ENCODE results near the gene ATP8B4.
"Not testable (repeated sequence)": the region's sequence is repeated elsewhere in the genome, so short reads cannot be mapped to it uniquely, and the experiment has no call there.

The ATP8B4 gene

DNA sequence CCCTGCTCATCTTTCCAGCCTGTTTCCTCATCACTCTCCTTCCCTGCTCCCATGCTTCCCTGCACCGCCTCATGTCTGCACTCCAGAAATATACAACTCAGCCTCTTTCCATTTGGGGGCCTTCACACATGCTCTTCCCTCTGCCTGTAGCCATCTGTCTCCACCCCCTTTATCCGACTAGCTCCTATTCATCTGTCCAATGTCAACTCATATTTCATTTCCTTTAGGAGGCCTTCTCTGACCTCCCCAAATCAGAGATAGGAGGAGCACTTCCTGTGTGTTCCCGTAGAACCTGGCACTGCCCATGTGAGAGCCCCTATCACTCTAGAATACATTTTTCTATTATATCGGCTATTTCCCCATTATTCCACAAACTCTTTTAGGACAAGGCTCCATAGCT is 10.6 kb downstream of the ATP8B4 start:
- DNase-seq: no peak

- no peak for DNase-seq
Measured at GRCh38 chr15:50107591-50108408, 11.2 kb downstream of the ATP8B4 start.

DNA sequence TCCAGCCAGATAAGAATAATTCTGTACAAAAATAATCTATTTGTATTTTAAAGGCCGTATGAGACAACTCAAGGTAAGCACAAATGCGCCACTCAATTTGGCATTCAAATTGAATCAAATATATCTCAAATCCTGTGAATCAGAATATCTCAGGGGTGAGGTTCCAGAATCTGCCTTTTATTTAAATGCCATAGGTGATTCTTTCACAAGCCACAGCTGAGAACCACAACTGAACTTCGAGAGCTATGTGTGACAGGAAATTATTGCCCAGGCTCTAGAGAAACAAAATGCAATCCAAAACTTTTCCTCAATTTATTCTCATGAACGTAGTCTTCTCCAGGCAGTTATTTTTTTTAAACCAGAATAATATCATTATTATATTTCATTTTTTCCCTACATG is 11.9 kb downstream of the ATP8B4 start:
- no peak for DNase-seq

GRCh38 chr15:50106457-50106856 is 12.6 kb downstream of the ATP8B4 start:
- no peak for DNase-seq

DNA sequence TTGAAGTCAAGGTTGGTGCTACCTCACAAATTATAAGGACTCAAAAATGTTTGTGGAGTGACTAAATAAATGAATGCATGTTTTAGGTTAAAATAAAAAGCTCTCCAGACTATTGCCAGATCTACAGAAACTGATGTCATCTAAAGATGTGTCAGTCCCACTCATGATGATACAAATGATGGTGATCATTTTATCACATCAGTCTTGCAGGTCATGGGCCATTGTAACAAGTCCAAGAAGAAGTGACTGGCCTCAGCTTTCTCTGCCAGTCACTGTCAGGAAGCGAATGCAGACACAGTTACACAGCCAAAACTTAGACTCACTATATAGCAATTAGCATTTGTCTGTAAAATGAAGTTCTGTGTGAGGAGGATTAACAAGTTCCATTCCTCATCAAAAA is 18.5 kb downstream of the ATP8B4 start:
- DNase-seq: no peak

DNA sequence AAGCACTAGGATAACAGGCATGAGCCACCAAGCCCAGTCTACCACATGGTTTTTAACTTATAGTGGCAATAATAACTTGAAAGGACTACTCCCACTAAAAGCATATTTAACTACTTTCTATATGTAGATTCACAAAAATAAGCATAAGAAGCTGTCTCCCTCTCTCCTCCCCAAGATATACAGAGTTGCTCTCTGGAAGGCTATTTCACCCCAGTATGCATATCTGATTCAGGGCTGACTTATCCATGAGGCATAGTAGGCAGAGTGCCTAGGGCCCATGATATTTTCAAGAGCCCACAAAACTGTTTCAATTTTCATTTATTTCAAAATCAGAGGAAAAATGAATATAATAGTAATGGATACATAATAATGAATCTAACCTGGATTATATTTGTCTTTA is 20.5 kb downstream of the ATP8B4 start:
- no peak for DNase-seq

DNA sequence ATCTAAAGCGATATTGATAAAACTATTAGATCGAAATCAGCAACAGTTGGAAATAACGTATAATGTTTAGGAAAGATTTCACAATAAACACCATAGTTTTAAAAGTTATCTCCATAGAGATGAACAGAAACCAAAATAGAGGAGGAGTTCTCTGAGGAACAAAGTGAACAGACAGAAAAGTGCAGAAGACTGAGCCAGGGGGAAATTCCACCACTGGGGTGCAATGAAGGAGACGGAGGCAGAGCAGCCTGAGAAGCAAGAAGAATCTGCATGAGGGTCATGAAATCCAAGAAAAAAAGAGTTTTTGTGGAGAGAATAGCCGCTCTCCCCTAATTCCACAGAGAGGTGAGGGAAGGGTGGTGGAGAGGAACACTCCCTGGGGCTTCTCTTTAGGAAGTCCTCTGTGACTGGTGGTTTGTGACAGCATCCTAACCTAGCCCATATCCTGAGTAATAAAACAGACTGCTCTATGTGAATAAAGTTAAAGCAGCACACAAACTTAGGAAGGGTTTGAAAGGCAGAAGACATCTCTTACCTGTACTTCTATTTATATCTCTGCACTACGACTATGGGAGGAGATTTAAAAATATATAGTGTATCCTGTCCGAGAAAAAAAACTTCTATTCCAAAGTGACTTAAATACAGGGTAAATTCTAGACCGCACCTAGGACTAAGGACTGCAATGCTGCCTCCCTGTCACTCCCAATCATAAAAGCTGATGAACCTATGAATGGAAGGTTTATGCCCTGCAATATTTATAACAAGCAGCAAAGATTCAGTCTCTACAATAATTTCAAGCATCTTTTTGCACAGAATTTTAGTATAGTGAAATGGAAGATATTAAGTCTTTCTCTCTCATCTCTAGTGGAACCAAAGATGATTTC is 22.9 kb downstream of the ATP8B4 start:
- DNase-seq: no peak

- DNase-seq: not testable (repeated sequence)
Measured at GRCh38 chr15:50089386-50089785, 29.6 kb downstream of the ATP8B4 start.

DNA sequence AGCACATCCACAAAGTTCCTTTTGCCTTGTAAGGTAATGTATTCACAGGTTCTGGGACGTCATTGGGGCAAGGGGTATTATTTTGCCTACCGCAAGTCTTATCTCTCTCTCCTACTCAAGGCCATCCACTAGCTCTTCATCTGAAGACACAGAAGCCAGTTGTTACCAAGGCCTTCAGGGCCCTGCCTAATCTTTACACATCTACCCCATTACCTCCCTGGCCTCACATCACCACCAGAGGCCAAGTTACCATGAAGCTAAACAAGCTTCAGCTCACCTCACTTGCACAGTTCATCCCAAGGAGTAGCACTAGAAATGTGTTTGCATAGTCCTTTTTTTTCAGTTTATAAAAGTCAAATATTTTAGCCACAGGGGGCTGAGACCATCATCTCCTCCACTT is 34.1 kb downstream of the ATP8B4 start:
- DNase-seq: no peak

DNA sequence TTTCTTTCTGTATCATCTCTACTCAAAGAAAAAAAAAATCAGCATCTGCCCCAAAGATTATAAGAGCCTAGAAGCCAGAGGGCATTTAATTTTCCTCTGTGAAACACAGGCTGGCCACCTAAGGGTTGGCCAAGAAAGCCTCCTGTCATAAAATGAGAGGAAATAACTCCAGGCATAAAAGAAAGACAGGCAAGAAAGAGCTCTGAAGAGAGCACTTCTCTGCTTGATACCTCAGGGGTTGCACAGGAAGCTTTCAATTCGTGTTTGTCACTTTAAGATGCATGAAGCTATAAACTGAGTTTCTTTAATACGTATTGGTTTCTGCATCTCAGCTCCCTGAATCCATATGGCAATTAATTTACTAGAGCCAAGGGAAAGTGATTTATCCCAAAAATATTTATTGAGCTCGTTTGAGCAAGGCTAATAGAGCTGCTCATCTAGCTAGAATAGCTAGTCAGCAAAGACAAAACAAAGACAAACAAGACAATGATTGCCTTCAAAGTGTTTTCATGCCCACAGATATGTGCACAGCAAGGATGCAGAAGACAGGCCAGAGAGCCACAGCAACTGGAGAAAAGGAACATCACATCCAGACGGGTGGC is 35.5 kb downstream of the ATP8B4 start:
- no peak for DNase-seq

DNA sequence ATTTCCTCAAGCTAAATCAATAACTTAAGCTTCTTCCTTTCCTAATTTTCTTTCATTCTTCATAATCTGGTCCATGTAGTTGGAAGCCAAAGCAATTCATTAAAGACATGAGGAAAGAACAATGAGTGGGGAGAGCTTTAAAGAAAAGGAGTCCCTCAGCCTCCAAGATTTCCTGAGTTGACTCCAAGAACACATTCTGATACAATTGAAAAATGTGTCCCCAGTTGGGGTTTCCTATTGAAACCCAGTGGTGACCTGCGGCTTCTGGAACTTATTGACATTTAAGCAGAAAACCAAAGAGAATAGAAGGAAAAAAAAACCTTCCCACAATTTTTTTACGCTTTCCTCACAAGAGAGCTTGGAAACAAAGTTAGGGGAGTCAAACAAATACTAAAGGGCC is 37.0 kb downstream of the ATP8B4 start:
- DNase-seq: no peak

DNA sequence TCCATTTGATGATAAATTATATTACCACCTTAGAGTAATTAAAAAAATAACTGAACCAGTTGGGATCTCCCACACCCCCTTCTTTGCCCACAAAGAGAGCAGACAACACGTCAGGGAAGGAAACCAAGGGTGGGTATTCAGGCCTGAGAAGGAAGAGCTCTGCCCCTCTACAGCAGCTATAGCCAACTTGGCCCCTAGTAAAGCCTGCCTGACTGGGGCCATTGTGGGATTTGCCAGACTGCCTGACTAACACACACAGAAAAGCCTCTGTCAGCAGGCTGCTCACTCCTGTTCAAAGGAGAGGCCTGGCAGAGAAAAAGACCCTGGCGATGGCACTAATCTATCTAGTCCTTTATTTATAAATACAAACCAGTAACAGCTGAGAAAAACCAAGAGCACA is 41.4 kb downstream of the ATP8B4 start:
- no peak for DNase-seq

GRCh38 chr15:50077176-50077575 is 41.9 kb downstream of the ATP8B4 start:
- DNase-seq: no peak

DNA sequence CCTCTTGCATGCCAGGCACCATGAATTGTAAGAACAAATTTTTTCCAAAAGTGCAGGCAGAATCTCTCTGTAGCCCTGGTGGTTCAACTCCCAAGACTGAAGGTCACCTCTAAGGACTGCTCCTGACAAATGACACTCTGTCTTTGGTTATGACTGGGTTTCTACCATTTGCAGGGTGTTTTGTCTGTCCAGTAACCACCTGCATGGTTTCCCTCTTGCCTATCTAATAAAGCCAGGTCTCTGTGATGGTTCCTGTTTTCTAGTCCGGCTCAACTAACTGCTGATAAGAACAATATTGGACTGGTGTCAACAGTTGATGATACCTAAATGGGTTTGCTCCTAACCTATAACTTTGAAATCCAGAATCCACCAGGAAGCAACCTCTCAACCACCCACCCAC is 43.7 kb downstream of the ATP8B4 start:
- no peak for DNase-seq

- no peak for DNase-seq
Measured at GRCh38 chr15:50071551-50072258, 47.3 kb downstream of the ATP8B4 start.

GRCh38 chr15:50068016-50068415 is 51.0 kb downstream of the ATP8B4 start:
- no peak for DNase-seq

DNA sequence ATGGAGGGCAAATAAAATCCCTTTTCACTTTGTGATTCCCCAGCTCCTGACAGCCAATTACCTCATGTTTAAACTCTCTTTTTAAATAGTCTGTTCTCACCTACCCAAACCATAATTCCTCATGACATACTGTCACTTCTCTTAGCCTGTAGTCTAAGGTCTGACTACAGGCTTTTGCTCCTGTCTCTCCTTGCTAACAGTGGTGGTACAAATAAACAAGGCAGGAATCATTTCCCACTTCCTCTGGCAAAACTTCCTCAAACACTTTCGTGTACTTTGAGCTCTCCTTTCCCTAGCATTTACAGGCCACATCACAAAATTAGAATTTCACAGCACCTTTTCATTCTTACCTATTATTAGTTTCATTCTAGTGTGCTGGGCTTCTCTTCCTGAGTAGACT is 51.8 kb downstream of the ATP8B4 start:
- DNase-seq: no peak

DNA sequence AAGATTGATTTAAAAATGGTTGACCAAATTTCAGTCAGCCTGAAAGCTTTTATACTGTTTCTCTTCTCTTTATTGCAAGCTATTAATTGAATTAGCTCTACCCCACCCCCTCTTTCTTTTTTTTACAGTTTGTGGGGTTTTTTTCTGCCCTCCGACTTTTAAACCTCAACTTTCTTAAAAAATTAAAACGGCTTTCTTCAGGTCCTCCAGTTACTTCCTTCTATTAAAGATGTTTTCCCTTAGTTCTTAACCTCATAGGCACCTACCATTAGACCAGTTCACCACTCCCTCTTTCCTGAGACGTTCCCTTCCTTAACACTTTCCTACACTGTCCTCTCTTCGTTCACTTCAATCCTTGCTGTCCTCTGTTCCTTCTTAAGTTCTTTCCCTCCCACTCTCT is 52.4 kb downstream of the ATP8B4 start:
- DNase-seq: no peak

DNA sequence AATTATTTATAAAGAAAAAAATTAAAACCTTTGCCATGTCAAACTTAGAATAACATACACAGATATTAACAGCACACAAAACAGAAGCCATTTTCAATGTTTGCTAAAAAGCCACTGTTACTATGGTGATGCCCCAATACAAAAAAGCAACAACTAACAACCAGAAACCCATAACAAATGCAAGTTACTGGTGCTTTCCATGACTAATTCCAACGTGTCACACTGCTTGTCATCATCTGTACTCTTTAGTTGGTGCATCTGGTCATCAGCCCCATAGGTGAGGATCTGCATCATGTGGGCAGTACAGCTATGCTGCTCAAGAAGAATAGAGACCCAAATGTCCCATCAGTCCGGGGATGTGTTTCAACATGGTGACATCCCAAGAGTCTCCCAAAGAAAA is 52.8 kb downstream of the ATP8B4 start:
- no peak for DNase-seq

DNA sequence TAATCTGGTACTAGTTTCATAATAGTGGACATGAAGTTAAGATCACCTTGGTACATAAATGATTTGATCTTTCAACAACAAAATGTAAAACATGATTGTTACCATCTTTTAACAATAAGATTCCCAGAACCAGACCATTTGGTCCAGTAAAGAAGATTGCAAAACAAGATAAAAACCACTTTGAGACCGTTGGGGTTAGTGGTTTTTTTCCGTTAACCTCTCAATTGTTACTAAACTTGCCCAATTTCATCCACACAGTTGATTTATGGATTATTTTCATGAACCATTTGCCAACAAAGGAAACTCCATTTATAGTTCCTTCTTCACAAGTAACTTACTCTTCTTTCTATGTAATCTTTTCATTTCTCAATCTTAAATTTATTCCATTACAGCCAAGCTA is 53.8 kb downstream of the ATP8B4 start:
- no peak for DNase-seq

GRCh38 chr15:50064673-50065072 is 54.4 kb downstream of the ATP8B4 start:
- no peak for DNase-seq

GRCh38 chr15:50063226-50063625 is 55.8 kb downstream of the ATP8B4 start:
- no peak for DNase-seq

GRCh38 chr15:50061503-50061902 is 57.5 kb downstream of the ATP8B4 start:
- DNase-seq: no peak
